Lung (tissue), 12 donors: ENCODE data around the gene TMEM217. TPM values are rescaled to one million over a fixed set of nuclear protein-coding genes. Genes with fewer than 3 reads are reported as not detected.

ENCODE experiments used
- ATAC-seq: fragments of 200-7000 bp; cut with Tn5 transposase; one replicate; pipeline ENCODE4 v1.9.1; 2020; ENCODE audit warnings: moderate number of reproducible peaks; ENCODE audit not compliant: insufficient read depth, low FRiP score
- DNase-seq, 3 donors: peaks; one replicate each; pipeline ENCODE4 v3.0.0-alpha.2; 2013 to 2017
- H3K27ac ChIP-seq, 2 donors: one replicate each; pipeline ENCODE4 v1.5.1; 2013; ENCODE audit warnings: mild to moderate bottlenecking in 2 of 2, moderate library complexity in 2 of 2, control low read depth in 1 of 2, inconsistent platforms in 1 of 2, low read depth in 1 of 2, low read length in 1 of 2
- H3K27me3 ChIP-seq, 3 donors: one replicate each; pipeline ENCODE4 v1.5.1; 2013; ENCODE audit warnings: low read length in 2 of 3; ENCODE audit not compliant: control insufficient read depth in 3 of 3, insufficient read depth in 3 of 3
- H3K36me3 ChIP-seq, 4 donors: one replicate each; pipeline ENCODE4 v1.5.1; 2013; ENCODE audit warnings: low read length in 4 of 4, mild to moderate bottlenecking in 1 of 4, moderate library complexity in 1 of 4; ENCODE audit not compliant: control insufficient read depth in 4 of 4, insufficient read depth in 4 of 4
- H3K4me1 ChIP-seq, 5 donors: one replicate each; pipeline ENCODE4 v1.5.1; 2013; ENCODE audit warnings: low read length in 5 of 5, mild to moderate bottlenecking in 2 of 5, moderate library complexity in 1 of 5; ENCODE audit not compliant: control insufficient read depth in 5 of 5, insufficient read depth in 5 of 5
- H3K4me3 ChIP-seq: one replicate; pipeline ENCODE4 v1.5.1; 2013; ENCODE audit warnings: mild to moderate bottlenecking, control low read depth, moderate library complexity
- H3K9ac ChIP-seq, 2 donors: one replicate each; pipeline ENCODE4 v1.5.1; 2013; ENCODE audit warnings: low read length in 2 of 2, control low read depth in 1 of 2; ENCODE audit not compliant: insufficient read depth in 1 of 2
- H3K9me3 ChIP-seq, 4 donors: one replicate each; pipeline ENCODE4 v1.5.1; 2013; ENCODE audit warnings: low read length in 3 of 4, mild to moderate bottlenecking in 1 of 4, moderate library complexity in 1 of 4; ENCODE audit not compliant: control insufficient read depth in 4 of 4, insufficient read depth in 3 of 4
- CTCF ChIP-seq: IDR thresholded peaks from 2 replicates; pipeline ENCODE4 v1.5.1; 2012; ENCODE audit warnings: mild to moderate bottlenecking; ENCODE audit errors: control extremely low read depth, extremely low read depth
- WGBS, 2 donors: extraction: QIAGEN DNeasy Blood & Tissue Kit; methylation state at CpG; one replicate each; pipeline ENCODE4 v1.1.7; 2013; 5-methylcytosine and 5-hydroxymethylcytosine counted together
- polyA plus RNA-seq, 2 donors: library from polyadenylated mRNA; stranded (reverse); fragments of 200-250 nt; gene quantifications; one replicate each; pipeline ENCODE4 v1.2.1, GENCODE V29; 2013
- total RNA-seq, 2 donors: library from RNA; depleted of rRNA in 1 of 2; stranded (reverse); fragments of >200 nt in 1 of 2; gene quantifications; one replicate each; pipeline ENCODE4 v1.2.1, GENCODE V29; 2014 to 2021
- donor health status: control.
- donor health status: control.
- donor health status: Bipolar disorder and iron deficiency.
- donor health status: healthy.
- donor health status: DM: yes; HTN: yes; CAD: no.

The TMEM217 gene
- total and polyA plus RNA-seq, 4 donors, result 0.40 to 1.9 (median 0.97) TPM

GRCh38 chr6:37256692-37257319, 1.1 kb downstream of the TMEM217 start:
- Histone ChIP-seq H3K4me1 (peaks cover 0 to 18% (median 5%) of the 10 kb centered on the region in 5 donors), H3K36me3 (peaks cover 0 to 4% (median 0%) of the 10 kb centered on the region in 4 donors), H3K27ac (peak overlapping the region in 1 of 2 donors; percentile 36), H3K27me3 (no peaks in the 10 kb centered on the region), H3K9me3 (no peaks in the 10 kb centered on the region), H3K9ac (no peak overlapping the region), H3K4me3 (no peak overlapping the region)
- no peak for DNase-seq
- ATAC-seq, result no peak
- WGBS, 2 donors, result 43 to 49% methylated on average over 12 of the region's 12 CpGs
- TF ChIP-seq CTCF, result no peak

GRCh38 chr6:37254881-37255280, 3.1 kb downstream of the TMEM217 start:
- DNase-seq (no peak), ATAC-seq (no peak)
- peaks cover 0 to 18% (median 5%) of the 10 kb centered on the region in 5 donors for H3K4me1 ChIP-seq
- no peak overlapping the region for H3K4me3 ChIP-seq
- H3K27me3 ChIP-seq, result no peaks in the 10 kb centered on the region
- WGBS, 2 donors, result 95 to 97% methylated on average over 5 of the region's 5 CpGs
- H3K9me3 ChIP-seq, result no peaks in the 10 kb centered on the region
- H3K9ac ChIP-seq, result no peak overlapping the region
- H3K36me3 ChIP-seq, result peaks cover 0 to 4% (median 0%) of the 10 kb centered on the region in 4 donors
- no peak for TF ChIP-seq CTCF
- no peak overlapping the region for H3K27ac ChIP-seq

GRCh38 chr6:37253486-37254007, 4.4 kb downstream of the TMEM217 start:
- peaks cover 0 to 9% (median 3%) of the 10 kb centered on the region in 5 donors for H3K4me1 ChIP-seq
- H3K36me3 ChIP-seq, result peaks cover 0 to 4% (median 0%) of the 10 kb centered on the region in 4 donors
- no peak for ATAC-seq
- H3K9me3 ChIP-seq, result no peaks in the 10 kb centered on the region
- no peak overlapping the region for H3K9ac ChIP-seq
- TF ChIP-seq CTCF, result no peak
- no peak overlapping the region for H3K4me3 ChIP-seq
- no peak overlapping the region for H3K27ac ChIP-seq
- no peak for DNase-seq
- no peaks in the 10 kb centered on the region for H3K27me3 ChIP-seq
